Panc1 (cell line): ENCODE data around the gene NAV1. TPM values are rescaled to one million over a fixed set of nuclear protein-coding genes. Genes with fewer than 3 reads are reported as not detected.

Source experiments
- ATAC-seq: fragments of 200-7000 bp; cut with Tn5 transposase; 2 replicates; pipeline ENCODE4 v1.9.1; 2020; ENCODE audit warnings: mild to moderate bottlenecking, moderate library complexity
- BruUV-seq: library from RNA; stranded (reverse); fragments of 400-500 nt; replicated peaks from 2 replicates; lab custom pipeline; 2021; lab: Mats Ljungman, UMichigan
- CTCF ChIA-PET: fragments of 300-600 bp; sonication (Branson Sonifier 250); formaldehyde crosslinking; loops from one replicate; lab custom pipeline; 2022; ENCODE audit warnings: antibody characterized with exemption; lab: Charles Lee
- POLR2A ChIA-PET: fragments of 300-600 bp; sonication (Branson Sonifier 250); formaldehyde crosslinking; loops from one replicate; lab custom pipeline; 2022; ENCODE audit warnings: antibody characterized with exemption; lab: Charles Lee
- DNase-seq: peaks from one replicate; pipeline ENCODE4 v3.0.0-alpha.2; 2010; ENCODE audit warnings: low read depth, low spot score
- H3K27ac ChIP-seq: 2 replicates; pipeline ENCODE4 v1.5.1; 2011; ENCODE audit warnings: mild to moderate bottlenecking, low read length, inconsistent platforms
- H3K27me3 ChIP-seq: fragments of 200-500 bp; sonication (Bioruptor generic); 2 replicates; pipeline ENCODE4 v1.6.0; 2014; ENCODE audit warnings: low read length, inconsistent platforms; ENCODE audit not compliant: control insufficient read depth, insufficient read depth
- H3K36me3 ChIP-seq: fragments of 200-500 bp; sonication (Bioruptor generic); 2 replicates; pipeline ENCODE4 v1.5.1; 2014; ENCODE audit warnings: inconsistent platforms, mild to moderate bottlenecking, low read length, moderate library complexity; ENCODE audit not compliant: control insufficient read depth, insufficient read depth
- H3K4me1 ChIP-seq: 2 replicates; pipeline ENCODE4 v1.5.1; 2011; ENCODE audit warnings: inconsistent platforms, mild to moderate bottlenecking, low read length, moderate library complexity; ENCODE audit not compliant: control insufficient read depth, insufficient read depth
- H3K4me3 ChIP-seq, 2 experiments: 2 replicates each; pipeline ENCODE4 v1.5.1; 2011 to 2012; ENCODE audit warnings: low read depth in 2 of 2, low read length in 2 of 2, mild to moderate bottlenecking in 2 of 2, inconsistent platforms in 1 of 2, moderate library complexity in 1 of 2
- H3K9me3 ChIP-seq: fragments of 200-500 bp; sonication (Bioruptor generic); 2 replicates; pipeline ENCODE4 v1.5.1; 2014; ENCODE audit warnings: low read depth, mild to moderate bottlenecking, inconsistent platforms, low read length, moderate library complexity; ENCODE audit not compliant: control insufficient read depth, insufficient read depth
- POLR2AphosphoS5 ChIP-seq: IDR thresholded peaks from 2 replicates; pipeline ENCODE4 v1.6.1; 2012; ENCODE audit warnings: mild to moderate bottlenecking, low read depth, low read length, moderate library complexity
- SIN3A ChIP-seq: IDR thresholded peaks from 2 replicates; pipeline ENCODE4 v1.6.1; 2012; ENCODE audit warnings: low read depth, mild to moderate bottlenecking, low read length, moderate library complexity, borderline replicate concordance; ENCODE audit not compliant: insufficient read depth
- TCF7L2 ChIP-seq: IDR thresholded peaks from 2 replicates; pipeline ENCODE4 v1.6.1; 2011; ENCODE audit warnings: mild to moderate bottlenecking, low read depth, low read length, inconsistent platforms
- in situ Hi-C: cut with HindIII; loops from 2 replicates; pipeline ENCODE4 v1.10.0; 2016; ENCODE audit warnings: low sequenced_read_pairs, low pct_unique_long_range_greater_than_20kb
- intact Hi-C: fragments of 100-400 bp; cut with micrococcal nuclease; formaldehyde crosslinking; loops from one replicate; pipeline ENCODE4 v1.10.0; 2022; ENCODE audit not compliant: unreplicated experiment
- total RNA-seq: library from RNA; stranded (reverse); gene quantifications from one replicate; pipeline ENCODE4 v1.2.1, GENCODE V29; 2021; ENCODE audit not compliant: unreplicated experiment
- TF ChIP-seq, protein P1 (sequence below): fragments of 450-650 bp; IDR thresholded peaks from 2 replicates; pipeline ENCODE4 v1.5.1; 2017; ENCODE audit warnings: mild to moderate bottlenecking
- TF ChIP-seq, protein P2 (sequence below), 2 experiments: IDR thresholded peaks; 2 replicates each; pipeline ENCODE4 v1.6.1; 2011 to 2012; ENCODE audit warnings: low read depth in 2 of 2, control low read depth in 1 of 2, low read length in 1 of 2, mild to moderate bottlenecking in 1 of 2, moderate library complexity in 1 of 2; ENCODE audit not compliant: insufficient read depth in 1 of 2

Gene NAV1
- total RNA-seq, 1 experiment from 2014 or later: 29.0 TPM

DNA sequence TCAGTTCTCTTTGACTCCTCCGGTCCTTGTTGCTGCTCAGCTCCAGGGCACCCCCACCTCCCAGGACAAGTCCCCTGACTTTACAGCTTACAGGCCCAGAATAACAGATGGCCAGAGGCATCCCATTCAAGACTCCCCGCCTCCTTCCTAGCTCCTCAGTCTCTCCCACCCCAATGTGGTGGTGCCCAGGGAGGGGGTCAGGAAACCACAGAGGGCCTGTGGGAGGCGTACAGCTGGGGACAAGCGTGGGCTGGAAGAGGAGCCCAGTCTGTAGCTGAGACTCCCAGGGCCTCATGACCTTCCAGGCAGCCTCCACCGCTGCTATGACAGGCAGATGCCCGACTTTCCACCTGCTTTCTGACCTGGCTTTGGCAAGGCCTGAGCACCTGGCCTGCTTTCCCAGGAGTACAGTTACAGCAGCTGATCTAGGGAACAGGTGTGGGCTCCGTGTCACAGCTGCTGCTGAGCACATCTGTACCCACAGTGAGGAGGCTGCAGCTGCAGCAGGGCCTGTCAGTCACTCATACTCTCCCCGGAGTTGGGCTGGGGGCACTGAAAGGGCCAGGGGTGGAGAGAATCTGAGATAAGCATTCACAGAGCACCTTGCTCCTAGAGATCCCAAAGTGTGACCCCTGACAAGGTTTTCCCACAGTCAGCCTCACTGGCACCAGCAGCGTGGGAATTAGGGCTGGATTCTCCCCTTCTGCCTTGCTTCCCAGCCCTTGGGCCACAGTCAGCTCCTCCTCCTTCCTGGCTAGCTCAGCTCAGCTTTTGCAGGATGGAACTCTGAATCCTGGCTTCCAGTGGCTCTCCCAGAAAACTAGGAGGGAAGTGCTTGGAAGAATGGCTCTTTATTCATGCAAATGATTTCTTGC, 7.1 kb upstream of the NAV1 start:
- peaks cover 11% of the 10 kb centered on the region for H3K4me1 ChIP-seq
- TF ChIP-seq POLR2AphosphoS5 (no peak), SIN3A (no peak), TCF7L2 (no peak)
- TF ChIP-seq, protein P1, sequence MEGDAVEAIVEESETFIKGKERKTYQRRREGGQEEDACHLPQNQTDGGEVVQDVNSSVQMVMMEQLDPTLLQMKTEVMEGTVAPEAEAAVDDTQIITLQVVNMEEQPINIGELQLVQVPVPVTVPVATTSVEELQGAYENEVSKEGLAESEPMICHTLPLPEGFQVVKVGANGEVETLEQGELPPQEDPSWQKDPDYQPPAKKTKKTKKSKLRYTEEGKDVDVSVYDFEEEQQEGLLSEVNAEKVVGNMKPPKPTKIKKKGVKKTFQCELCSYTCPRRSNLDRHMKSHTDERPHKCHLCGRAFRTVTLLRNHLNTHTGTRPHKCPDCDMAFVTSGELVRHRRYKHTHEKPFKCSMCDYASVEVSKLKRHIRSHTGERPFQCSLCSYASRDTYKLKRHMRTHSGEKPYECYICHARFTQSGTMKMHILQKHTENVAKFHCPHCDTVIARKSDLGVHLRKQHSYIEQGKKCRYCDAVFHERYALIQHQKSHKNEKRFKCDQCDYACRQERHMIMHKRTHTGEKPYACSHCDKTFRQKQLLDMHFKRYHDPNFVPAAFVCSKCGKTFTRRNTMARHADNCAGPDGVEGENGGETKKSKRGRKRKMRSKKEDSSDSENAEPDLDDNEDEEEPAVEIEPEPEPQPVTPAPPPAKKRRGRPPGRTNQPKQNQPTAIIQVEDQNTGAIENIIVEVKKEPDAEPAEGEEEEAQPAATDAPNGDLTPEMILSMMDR: no peak
- TF ChIP-seq, protein P2, sequence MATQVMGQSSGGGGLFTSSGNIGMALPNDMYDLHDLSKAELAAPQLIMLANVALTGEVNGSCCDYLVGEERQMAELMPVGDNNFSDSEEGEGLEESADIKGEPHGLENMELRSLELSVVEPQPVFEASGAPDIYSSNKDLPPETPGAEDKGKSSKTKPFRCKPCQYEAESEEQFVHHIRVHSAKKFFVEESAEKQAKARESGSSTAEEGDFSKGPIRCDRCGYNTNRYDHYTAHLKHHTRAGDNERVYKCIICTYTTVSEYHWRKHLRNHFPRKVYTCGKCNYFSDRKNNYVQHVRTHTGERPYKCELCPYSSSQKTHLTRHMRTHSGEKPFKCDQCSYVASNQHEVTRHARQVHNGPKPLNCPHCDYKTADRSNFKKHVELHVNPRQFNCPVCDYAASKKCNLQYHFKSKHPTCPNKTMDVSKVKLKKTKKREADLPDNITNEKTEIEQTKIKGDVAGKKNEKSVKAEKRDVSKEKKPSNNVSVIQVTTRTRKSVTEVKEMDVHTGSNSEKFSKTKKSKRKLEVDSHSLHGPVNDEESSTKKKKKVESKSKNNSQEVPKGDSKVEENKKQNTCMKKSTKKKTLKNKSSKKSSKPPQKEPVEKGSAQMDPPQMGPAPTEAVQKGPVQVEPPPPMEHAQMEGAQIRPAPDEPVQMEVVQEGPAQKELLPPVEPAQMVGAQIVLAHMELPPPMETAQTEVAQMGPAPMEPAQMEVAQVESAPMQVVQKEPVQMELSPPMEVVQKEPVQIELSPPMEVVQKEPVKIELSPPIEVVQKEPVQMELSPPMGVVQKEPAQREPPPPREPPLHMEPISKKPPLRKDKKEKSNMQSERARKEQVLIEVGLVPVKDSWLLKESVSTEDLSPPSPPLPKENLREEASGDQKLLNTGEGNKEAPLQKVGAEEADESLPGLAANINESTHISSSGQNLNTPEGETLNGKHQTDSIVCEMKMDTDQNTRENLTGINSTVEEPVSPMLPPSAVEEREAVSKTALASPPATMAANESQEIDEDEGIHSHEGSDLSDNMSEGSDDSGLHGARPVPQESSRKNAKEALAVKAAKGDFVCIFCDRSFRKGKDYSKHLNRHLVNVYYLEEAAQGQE (IDR thresholded peaks at IDR 0.05; ENCODE audit: insufficient read depth in 1 of 2, low read depth in 2 of 2, low read length in 1 of 2): no peak
- no peak for DNase-seq
- CTCF ChIA-PET: no interaction called here
- ATAC-seq: no peak
- no peaks in the 10 kb centered on the region for H3K36me3 ChIP-seq
- in situ Hi-C loops: no loop called here
- intact Hi-C loops: no loop called here
- POLR2A ChIA-PET: interaction anchor here (0.6 kb wide), 1 partner anchor 339 kb away, joined by 4 read pairs; no protein-coding TSS in a partner anchor
- H3K4me3 ChIP-seq: no peak overlapping the region
- H3K9me3 ChIP-seq: no peaks in the 10 kb centered on the region
- BruUV-seq: no TSS peak
- no peak overlapping the region for H3K27ac ChIP-seq
- H3K27me3 ChIP-seq: no peaks in the 10 kb centered on the region

DNA sequence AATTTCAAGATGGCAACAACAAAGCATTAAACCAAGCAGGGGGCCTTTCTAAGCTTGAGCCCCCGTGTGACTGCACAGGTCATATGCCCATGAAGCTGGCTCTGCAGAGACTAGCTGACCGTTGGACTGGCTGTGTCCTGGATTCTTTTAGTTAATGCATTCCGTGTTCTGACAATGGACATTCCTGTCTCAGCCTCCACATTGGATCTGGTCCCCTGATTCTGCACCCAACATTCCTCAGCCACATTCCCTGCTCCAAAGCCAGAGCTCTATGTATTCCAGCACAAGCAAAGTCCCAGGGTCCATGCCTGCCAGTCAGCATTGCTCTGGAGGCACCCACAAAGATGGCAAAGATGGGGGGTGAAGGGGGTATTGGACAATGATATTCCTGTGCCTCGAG, 5.1 kb upstream of the NAV1 start:
- no peak for ATAC-seq
- DNase-seq: no peak
- Histone ChIP-seq H3K36me3 (no peaks in the 10 kb centered on the region), H3K4me1 (peaks cover 18% of the 10 kb centered on the region), H3K9me3 (no peaks in the 10 kb centered on the region), H3K27ac (no peak overlapping the region), H3K27me3 (no peaks in the 10 kb centered on the region), H3K4me3 (no peak overlapping the region)
- in situ Hi-C loops (no loop called here), intact Hi-C loops (no loop called here)
- ChIA-PET CTCF (no interaction called here), POLR2A (no interaction called here)
- TF ChIP-seq, protein P1: no peak
- TF ChIP-seq POLR2AphosphoS5 (no peak), TCF7L2 (no peak), SIN3A (no peak)
- TF ChIP-seq, protein P2 (IDR thresholded peaks at IDR 0.05; ENCODE audit: insufficient read depth in 1 of 2, low read depth in 2 of 2, low read length in 1 of 2): no peak
- no TSS peak for BruUV-seq
